ENCODE measurements around the gene BDNF.

BDNF gene

GRCh38 chr11:27615833-27616232 is 84.4 kb downstream of the BDNF start:
- Histone ChIP-seq H3K9me3 (ENCODE audit: insufficient read depth, low read length) (no peaks in the 10 kb centered on the region), H3K79me2 (ENCODE audit: low read length) (no peaks in the 10 kb centered on the region), H3K9ac (ENCODE audit: low read length) (no peak overlapping the region), H3K36me3 (replicated peaks; ENCODE audit: low read depth, low read length) (no peaks in the 10 kb centered on the region), H3K27ac (ENCODE audit: low read length) (no peak overlapping the region), H3K4me3 (ENCODE audit: low read length) (no peak overlapping the region), H3K4me2 (ENCODE audit: low read length) (no peak overlapping the region), H4K20me1 (ENCODE audit: insufficient read depth, low read length) (no peaks in the 10 kb centered on the region), H3K27me3 (ENCODE audit: low read depth, low read length) (peaks cover 17% of the 10 kb centered on the region; the same call in 1 of the 2 replicates), H3K4me1 (ENCODE audit: low read length) (no peaks in the 10 kb centered on the region), H2AFZ (ENCODE audit: low read depth, low read length) (no peak overlapping the region)
- TF ChIP-seq CTCF (IDR thresholded peaks at IDR 0.05; ENCODE audit: low read depth, low read length) (no peak), EZH2phosphoT487 (IDR thresholded peaks at IDR 0.05; ENCODE audit: low read depth) (no peak)

GRCh38 chr11:27614092-27614491 is 86.2 kb downstream of the BDNF start:
- no peak overlapping the region for H2AFZ ChIP-seq (ENCODE audit: low read depth, low read length)
- no peak overlapping the region for H3K4me2 ChIP-seq (ENCODE audit: low read length)
- no peak for TF ChIP-seq EZH2phosphoT487 (IDR thresholded peaks at IDR 0.05; ENCODE audit: low read depth)
- no peak for TF ChIP-seq CTCF (IDR thresholded peaks at IDR 0.05; ENCODE audit: low read depth, low read length)
- no peak overlapping the region for H3K27ac ChIP-seq (ENCODE audit: low read length)
- peaks cover 5% of the 10 kb centered on the region; the same call in 1 of the 2 replicates for H3K4me1 ChIP-seq (ENCODE audit: low read length)
- no peaks in the 10 kb centered on the region for H3K36me3 ChIP-seq (replicated peaks; ENCODE audit: low read depth, low read length)
- H3K79me2 ChIP-seq (ENCODE audit: low read length), result no peaks in the 10 kb centered on the region
- H4K20me1 ChIP-seq (ENCODE audit: insufficient read depth, low read length), result no peaks in the 10 kb centered on the region
- peaks cover 25% of the 10 kb centered on the region for H3K27me3 ChIP-seq (ENCODE audit: low read depth, low read length)
- no peak overlapping the region for H3K9ac ChIP-seq (ENCODE audit: low read length)
- H3K9me3 ChIP-seq (ENCODE audit: insufficient read depth, low read length), result no peaks in the 10 kb centered on the region
- no peak overlapping the region for H3K4me3 ChIP-seq (ENCODE audit: low read length)

- no peaks in the 10 kb centered on the region for H3K79me2 ChIP-seq (ENCODE audit: low read length)
- no peaks in the 10 kb centered on the region for H3K9me3 ChIP-seq (ENCODE audit: insufficient read depth, low read length)
- H3K4me2 ChIP-seq (ENCODE audit: low read length), result no peak overlapping the region
- no peak overlapping the region for H3K9ac ChIP-seq (ENCODE audit: low read length)
- no peak for TF ChIP-seq CTCF (IDR thresholded peaks at IDR 0.05; ENCODE audit: low read depth, low read length)
- TF ChIP-seq EZH2phosphoT487 (IDR thresholded peaks at IDR 0.05; ENCODE audit: low read depth), result no peak
- no peak overlapping the region for H3K4me3 ChIP-seq (ENCODE audit: low read length)
- no peak overlapping the region for H2AFZ ChIP-seq (ENCODE audit: low read depth, low read length)
- H3K27ac ChIP-seq (ENCODE audit: low read length), result no peak overlapping the region
- H4K20me1 ChIP-seq (ENCODE audit: insufficient read depth, low read length), result no peaks in the 10 kb centered on the region
- H3K27me3 ChIP-seq (ENCODE audit: low read depth, low read length), result peaks cover 26% of the 10 kb centered on the region
- no peaks in the 10 kb centered on the region for H3K36me3 ChIP-seq (replicated peaks; ENCODE audit: low read depth, low read length)
- H3K4me1 ChIP-seq (ENCODE audit: low read length), result peaks cover 5% of the 10 kb centered on the region; the same call in 1 of the 2 replicates
Measured at GRCh38 chr11:27612932-27613880, 87.0 kb downstream of the BDNF start.

- Histone ChIP-seq H3K9me3 (ENCODE audit: insufficient read depth, low read length) (no peaks in the 10 kb centered on the region), H3K4me2 (ENCODE audit: low read length) (no peak overlapping the region), H2AFZ (ENCODE audit: low read depth, low read length) (no peak overlapping the region), H3K36me3 (replicated peaks; ENCODE audit: low read depth, low read length) (no peaks in the 10 kb centered on the region), H4K20me1 (ENCODE audit: insufficient read depth, low read length) (no peaks in the 10 kb centered on the region), H3K79me2 (ENCODE audit: low read length) (no peaks in the 10 kb centered on the region), H3K4me1 (ENCODE audit: low read length) (peaks cover 5% of the 10 kb centered on the region; the same call in 1 of the 2 replicates), H3K9ac (ENCODE audit: low read length) (no peak overlapping the region), H3K27ac (ENCODE audit: low read length) (no peak overlapping the region), H3K27me3 (ENCODE audit: low read depth, low read length) (peaks cover 27% of the 10 kb centered on the region), H3K4me3 (ENCODE audit: low read length) (no peak overlapping the region)
- TF ChIP-seq CTCF (IDR thresholded peaks at IDR 0.05; ENCODE audit: low read depth, low read length) (no peak), EZH2phosphoT487 (IDR thresholded peaks at IDR 0.05; ENCODE audit: low read depth) (no peak)
Measured at GRCh38 chr11:27611947-27612455, 88.3 kb downstream of the BDNF start.
